GM10248 (cell line): Measurements from ENCODE around the gene WEE2.

Experiments used
- CTCF ChIA-PET: fragments of 300-600 bp; sonication (Branson Sonifier 250); formaldehyde crosslinking; extraction: SDS; loops from one replicate; lab custom pipeline; 2021; ENCODE audit warnings: antibody characterized with exemption; lab: Yijun Ruan, JAX
- POLR2A ChIA-PET: fragments of 350-650 bp; sonication (Branson Sonifier 250); formaldehyde crosslinking; extraction: SDS; loops from one replicate; lab custom pipeline; 2020; ENCODE audit warnings: antibody characterized with exemption; lab: Yijun Ruan, JAX
- DNase-seq: peaks from one replicate; pipeline ENCODE4 v3.0.0; 2012; ENCODE audit errors: extremely low spot score
- TF ChIP-seq, protein P1 (sequence below): IDR thresholded peaks from 2 replicates; pipeline ENCODE4 v1.5.1; 2012; ENCODE audit warnings: mild to moderate bottlenecking, low read depth; ENCODE audit errors: extremely low read depth, missing control alignments, control extremely low read depth

Gene WEE2

DNA sequence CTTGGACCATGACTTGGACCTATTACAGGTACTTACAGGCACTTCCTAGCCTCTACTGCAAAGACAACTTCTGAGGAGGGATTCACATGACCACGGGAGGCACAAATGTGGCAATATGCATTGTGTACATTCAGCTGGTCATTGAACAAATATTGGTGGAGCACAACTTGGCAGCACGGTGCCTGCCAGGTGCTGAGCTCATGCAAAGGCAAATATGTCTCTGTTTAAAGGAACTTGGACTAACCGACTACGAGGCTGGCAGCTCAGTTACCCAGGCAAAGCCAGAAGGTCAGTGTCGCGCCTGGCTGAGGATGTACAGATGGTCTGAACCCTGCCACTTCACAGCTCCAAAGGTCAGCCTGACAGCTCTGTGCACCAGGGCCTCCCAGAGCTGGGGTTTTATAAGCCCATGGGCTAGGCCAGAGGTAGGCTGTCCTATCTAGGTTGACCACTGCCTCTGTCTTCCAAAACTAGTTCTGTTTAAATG, 12.3 kb upstream of the WEE2 start:
- no peak for DNase-seq
- TF ChIP-seq, protein P1, sequence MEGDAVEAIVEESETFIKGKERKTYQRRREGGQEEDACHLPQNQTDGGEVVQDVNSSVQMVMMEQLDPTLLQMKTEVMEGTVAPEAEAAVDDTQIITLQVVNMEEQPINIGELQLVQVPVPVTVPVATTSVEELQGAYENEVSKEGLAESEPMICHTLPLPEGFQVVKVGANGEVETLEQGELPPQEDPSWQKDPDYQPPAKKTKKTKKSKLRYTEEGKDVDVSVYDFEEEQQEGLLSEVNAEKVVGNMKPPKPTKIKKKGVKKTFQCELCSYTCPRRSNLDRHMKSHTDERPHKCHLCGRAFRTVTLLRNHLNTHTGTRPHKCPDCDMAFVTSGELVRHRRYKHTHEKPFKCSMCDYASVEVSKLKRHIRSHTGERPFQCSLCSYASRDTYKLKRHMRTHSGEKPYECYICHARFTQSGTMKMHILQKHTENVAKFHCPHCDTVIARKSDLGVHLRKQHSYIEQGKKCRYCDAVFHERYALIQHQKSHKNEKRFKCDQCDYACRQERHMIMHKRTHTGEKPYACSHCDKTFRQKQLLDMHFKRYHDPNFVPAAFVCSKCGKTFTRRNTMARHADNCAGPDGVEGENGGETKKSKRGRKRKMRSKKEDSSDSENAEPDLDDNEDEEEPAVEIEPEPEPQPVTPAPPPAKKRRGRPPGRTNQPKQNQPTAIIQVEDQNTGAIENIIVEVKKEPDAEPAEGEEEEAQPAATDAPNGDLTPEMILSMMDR, result no peak
- ChIA-PET POLR2A (no interaction called here), CTCF (interaction anchor here (1.0 to 1.6 kb wide), 5 partner anchors 13 to 46 kb away, joined by 3 to 6 read pairs (median 3); partner anchors contain the start of genes SSBP1 and WEE2)

DNA sequence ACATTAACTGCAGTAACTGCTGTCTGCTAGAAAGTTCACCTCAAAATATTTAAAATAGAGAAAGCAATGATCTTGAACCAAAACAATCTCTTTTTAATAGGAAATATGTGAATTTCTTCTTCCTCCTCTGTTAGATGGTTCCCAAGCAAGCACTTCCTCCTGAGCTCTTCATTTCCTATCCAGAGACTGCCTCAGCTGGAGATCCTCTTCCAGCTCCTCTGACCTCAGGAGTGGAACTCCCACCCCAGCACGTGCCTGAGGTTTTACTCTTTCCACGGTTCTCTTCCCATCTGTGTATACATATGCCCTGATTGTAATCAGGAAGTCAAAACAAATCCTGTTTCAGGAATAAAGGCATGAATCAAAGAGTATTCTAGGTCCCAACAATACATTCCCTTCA, 11.8 kb upstream of the WEE2 start:
- ChIA-PET POLR2A (no interaction called here), CTCF (interaction anchor here (1.0 to 1.6 kb wide), 4 partner anchors 12 to 47 kb away, joined by 3 to 6 read pairs (median 4); partner anchors contain the start of genes SSBP1 and WEE2)
- TF ChIP-seq, protein P1, result no peak
- DNase-seq, result no peak

GRCh38 chr7:141697211-141697871, 10.8 kb upstream of the WEE2 start:
- DNase-seq, result no peak
- ChIA-PET POLR2A (no interaction called here), CTCF (interaction anchor here (1.4 kb wide), 1 partner anchor 23 kb away, joined by 3 read pairs; no protein-coding TSS in a partner anchor)
- TF ChIP-seq, protein P1, result no peak

- POLR2A ChIA-PET, result interaction anchor here (0.6 kb wide), 2 partner anchors 11 to 467 kb away, joined by 4 read pairs; no protein-coding TSS in a partner anchor
- TF ChIP-seq, protein P1, result no peak
- no peak for DNase-seq
- CTCF ChIA-PET, result interaction anchor here (0.7 to 3.8 kb wide), 7 partner anchors 11 to 87 kb away, joined by 3 to 13 read pairs (median 3); partner anchors contain the start of genes SSBP1 and WEE2
These were observed 9.7 kb upstream of the WEE2 start for GRCh38 chr7:141698247-141699015.

GRCh38 chr7:141699860-141700259, 8.3 kb upstream of the WEE2 start:
- ChIA-PET CTCF (interaction anchor here (1.0 to 3.8 kb wide), 5 partner anchors 9 to 86 kb away, joined by 3 to 13 read pairs (median 6); partner anchors contain the start of genes SSBP1 and WEE2), POLR2A (no interaction called here)
- TF ChIP-seq, protein P1, result no peak
- DNase-seq, result no peak

DNA sequence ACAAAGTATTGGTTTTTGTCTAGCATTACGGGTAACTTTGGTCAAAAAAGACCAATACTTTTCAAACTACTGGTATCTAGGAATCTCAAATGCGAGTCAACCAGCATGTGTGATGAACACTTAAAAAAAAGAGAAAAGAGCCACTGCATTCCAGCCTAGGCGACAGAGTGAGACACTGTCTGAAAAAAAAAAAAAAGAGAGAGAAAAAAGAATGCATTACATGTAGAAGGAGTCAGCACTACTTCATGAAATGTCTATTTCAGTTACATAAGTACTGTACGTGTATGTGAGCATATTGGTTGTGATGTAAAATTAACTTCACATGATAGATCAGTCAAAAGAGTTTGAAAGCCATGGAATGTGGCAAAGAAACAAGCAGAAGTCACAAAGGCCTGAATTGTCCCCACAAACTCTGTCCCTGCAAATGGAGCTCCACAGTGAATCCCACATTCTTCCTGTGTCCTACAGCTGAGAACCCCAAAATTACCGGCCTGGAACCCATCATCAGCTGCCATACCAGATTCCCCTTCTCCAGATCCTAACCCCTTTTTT, 7.8 kb upstream of the WEE2 start:
- TF ChIP-seq, protein P1, result no peak
- CTCF ChIA-PET, result interaction anchor here (1.0 to 3.8 kb wide), 7 partner anchors 9 to 85 kb away, joined by 3 to 13 read pairs (median 6); partner anchors contain the start of genes SSBP1 and WEE2
- DNase-seq, result no peak
- POLR2A ChIA-PET, result no interaction called here
